Transverse colon (tissue), 4 donors: Measurements from ENCODE around the gene UNC13C. TPM values are rescaled to one million over a fixed set of nuclear protein-coding genes. Genes with fewer than 3 reads are reported as not detected.

ENCODE experiments used
- DNase-seq: peaks from one replicate; pipeline ENCODE4 v3.0.0-alpha.2; 2019
- H3K27ac ChIP-seq, 4 donors: fragments of 200-600 bp; sonication (generic); 2 replicates each; pipeline ENCODE4 v1.5.1; 2016 to 2018; ENCODE audit warnings: inconsistent platforms in 4 of 4
- H3K27me3 ChIP-seq: fragments of 200-600 bp; sonication (generic); 2 replicates; pipeline ENCODE4 v1.5.1; 2017; ENCODE audit warnings: inconsistent platforms
- H3K36me3 ChIP-seq, 4 donors: fragments of 200-600 bp; sonication (generic); 2 replicates each; pipeline ENCODE4 v1.5.1; 2017 to 2019; ENCODE audit warnings: inconsistent platforms in 4 of 4
- H3K4me1 ChIP-seq, 4 donors: fragments of 200-600 bp; sonication (generic); 2 replicates each; pipeline ENCODE4 v1.5.1; 2017 to 2020; ENCODE audit warnings: inconsistent platforms in 4 of 4
- H3K4me3 ChIP-seq, 4 donors: fragments of 200-600 bp; sonication (generic); 1 replicate in 1 of 4; 2 replicates in 3 of 4; pipeline versions ENCODE4 v1.5.1 to v1.6.1; 2017 to 2019; ENCODE audit warnings: inconsistent platforms in 4 of 4
- H3K9me3 ChIP-seq, 2 donors: fragments of 200-600 bp; sonication (generic); 2 replicates each; pipeline ENCODE4 v1.5.1; 2017 to 2019; ENCODE audit warnings: inconsistent platforms in 2 of 2
- EP300 ChIP-seq: sonication (generic); formaldehyde crosslinking; IDR thresholded peaks from one replicate; pipeline ENCODE4 v1.6.1; 2017; ENCODE audit warnings: antibody characterized with exemption, low read depth
- POLR2A ChIP-seq: fragments of 450-650 bp; IDR thresholded peaks from one replicate; pipeline ENCODE4 v1.6.1; 2016; ENCODE audit warnings: antibody characterized with exemption, mild to moderate bottlenecking, moderate library complexity
- POLR2AphosphoS5 ChIP-seq, 3 donors: sonication (generic); formaldehyde crosslinking; IDR thresholded peaks; one replicate each; pipeline ENCODE4 v1.6.1; 2016; ENCODE audit warnings: antibody characterized with exemption in 3 of 3
- WGBS, 2 donors: methylation state at CpG; one replicate each; pipeline ENCODE4 v1.1.5; 2018; ENCODE audit warnings: low coverage in 1 of 2; 5-methylcytosine and 5-hydroxymethylcytosine counted together
- in situ Hi-C, 4 donors: fragments of 200-750 bp; cut with MboI; loops; one replicate each; pipeline versions ENCODE4 v1.15.0 to v1.15.1; 2017; ENCODE audit warnings: low sequenced_read_pairs in 3 of 4, low pct_ligation_motif_present in 1 of 4, low pct_unique_long_range_greater_than_20kb in 1 of 4
- intact Hi-C: fragments of 100-400 bp; cut with DNase I; formaldehyde crosslinking; loops from one replicate; pipeline ENCODE4 v1.15.1; 2023; ENCODE audit warnings: low total_unique reads
- total RNA-seq, 4 donors: library from RNA; depleted of rRNA; stranded (reverse); fragments of >200 nt; gene quantifications; one replicate each; pipeline ENCODE4 v1.1.0, GENCODE V29; 2016
- TF ChIP-seq, protein P1 (sequence below), 5 experiments: fragments of 200-600 bp in 3 of 5; fragments of 450-650 bp in 2 of 5; sonication (generic) in 3 of 5; IDR thresholded peaks; 1 replicate in 2 of 5; 2 replicates in 3 of 5; pipeline ENCODE4 v1.5.1; 2016 to 2017; ENCODE audit warnings: antibody characterized with exemption in 5 of 5, inconsistent platforms in 3 of 5, mild to moderate bottlenecking in 2 of 5, moderate library complexity in 1 of 5

Gene UNC13C
- total RNA-seq, 4 donors from 2014 or later: 0.32 to 0.41 (median 0.40) TPM; not detected in 1

DNA sequence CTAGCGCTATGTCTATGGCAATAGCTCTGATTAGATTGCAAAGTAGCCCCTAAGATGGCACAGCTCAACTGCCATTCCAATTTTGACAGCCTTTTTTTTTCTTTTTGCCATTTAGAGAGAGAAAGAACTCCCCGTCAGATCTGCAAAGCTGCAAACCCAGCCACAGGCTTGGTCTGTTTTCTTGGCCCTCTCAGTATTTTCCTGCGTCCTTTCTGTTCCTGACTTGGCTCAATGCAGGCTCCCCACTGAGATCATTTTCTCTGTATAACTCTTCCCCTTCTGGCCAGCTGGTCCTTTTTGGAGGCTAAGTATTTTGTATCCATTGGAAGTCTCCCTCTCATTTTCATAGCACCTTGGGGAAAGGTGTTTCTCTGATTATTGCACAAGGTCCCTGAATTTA lies 386.7 kb downstream of the UNC13C start:
- H3K9me3 ChIP-seq: peaks cover 4 to 14% of the 10 kb centered on the region in 2 donors
- H3K27ac ChIP-seq: no peak overlapping the region
- H3K4me1 ChIP-seq: no peaks in the 10 kb centered on the region
- H3K36me3 ChIP-seq: no peaks in the 10 kb centered on the region
- no peak for DNase-seq
- WGBS, 2 donors: 53 to 87% methylated on average over 3 of the region's 3 CpGs
- in situ Hi-C loops: no loop called here
- H3K4me3 ChIP-seq: no peak overlapping the region
- H3K27me3 ChIP-seq: no peaks in the 10 kb centered on the region
- TF ChIP-seq POLR2A (no peak), EP300 (no peak), POLR2AphosphoS5 (IDR thresholded peaks at IDR 0.05) (no peak)
- TF ChIP-seq, protein P1, sequence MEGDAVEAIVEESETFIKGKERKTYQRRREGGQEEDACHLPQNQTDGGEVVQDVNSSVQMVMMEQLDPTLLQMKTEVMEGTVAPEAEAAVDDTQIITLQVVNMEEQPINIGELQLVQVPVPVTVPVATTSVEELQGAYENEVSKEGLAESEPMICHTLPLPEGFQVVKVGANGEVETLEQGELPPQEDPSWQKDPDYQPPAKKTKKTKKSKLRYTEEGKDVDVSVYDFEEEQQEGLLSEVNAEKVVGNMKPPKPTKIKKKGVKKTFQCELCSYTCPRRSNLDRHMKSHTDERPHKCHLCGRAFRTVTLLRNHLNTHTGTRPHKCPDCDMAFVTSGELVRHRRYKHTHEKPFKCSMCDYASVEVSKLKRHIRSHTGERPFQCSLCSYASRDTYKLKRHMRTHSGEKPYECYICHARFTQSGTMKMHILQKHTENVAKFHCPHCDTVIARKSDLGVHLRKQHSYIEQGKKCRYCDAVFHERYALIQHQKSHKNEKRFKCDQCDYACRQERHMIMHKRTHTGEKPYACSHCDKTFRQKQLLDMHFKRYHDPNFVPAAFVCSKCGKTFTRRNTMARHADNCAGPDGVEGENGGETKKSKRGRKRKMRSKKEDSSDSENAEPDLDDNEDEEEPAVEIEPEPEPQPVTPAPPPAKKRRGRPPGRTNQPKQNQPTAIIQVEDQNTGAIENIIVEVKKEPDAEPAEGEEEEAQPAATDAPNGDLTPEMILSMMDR (IDR thresholded peaks at IDR 0.05): no peak
- intact Hi-C loops: no loop called here

DNA sequence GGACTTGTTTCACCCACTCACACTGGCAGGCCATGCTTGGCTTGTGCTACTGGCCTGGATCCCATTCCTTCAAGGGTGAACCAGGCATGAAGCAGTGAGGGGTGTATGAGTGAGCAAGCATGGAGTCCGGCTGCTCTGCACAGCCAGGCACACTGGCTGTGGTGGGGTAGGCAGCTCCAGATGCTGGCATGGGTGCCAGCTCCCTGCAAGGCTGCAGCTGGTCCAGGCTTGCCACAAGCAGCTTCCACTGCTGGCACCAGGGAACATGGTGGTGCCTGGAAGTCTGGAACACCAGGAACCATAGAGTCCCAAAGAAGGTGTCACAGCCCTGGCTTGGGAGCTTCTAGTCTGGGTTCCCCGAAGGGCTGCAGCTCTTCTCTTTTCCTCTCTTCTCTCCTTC lies 395.1 kb downstream of the UNC13C start:
- Histone ChIP-seq H3K36me3 (no peaks in the 10 kb centered on the region), H3K4me3 (no peak overlapping the region), H3K27me3 (no peaks in the 10 kb centered on the region), H3K9me3 (peaks cover 0 to 4% of the 10 kb centered on the region in 2 donors), H3K4me1 (no peaks in the 10 kb centered on the region), H3K27ac (no peak overlapping the region)
- intact Hi-C loops: no loop called here
- in situ Hi-C loops: no loop called here
- WGBS, 2 donors: 80% methylated on average over 2 of the region's 2 CpGs; no CpG with 5 or more reads in 1 of the 2 donors
- TF ChIP-seq POLR2AphosphoS5 (IDR thresholded peaks at IDR 0.05) (no peak), POLR2A (no peak), EP300 (no peak)
- TF ChIP-seq, protein P1 (IDR thresholded peaks at IDR 0.05): no peak
- no peak for DNase-seq

DNA sequence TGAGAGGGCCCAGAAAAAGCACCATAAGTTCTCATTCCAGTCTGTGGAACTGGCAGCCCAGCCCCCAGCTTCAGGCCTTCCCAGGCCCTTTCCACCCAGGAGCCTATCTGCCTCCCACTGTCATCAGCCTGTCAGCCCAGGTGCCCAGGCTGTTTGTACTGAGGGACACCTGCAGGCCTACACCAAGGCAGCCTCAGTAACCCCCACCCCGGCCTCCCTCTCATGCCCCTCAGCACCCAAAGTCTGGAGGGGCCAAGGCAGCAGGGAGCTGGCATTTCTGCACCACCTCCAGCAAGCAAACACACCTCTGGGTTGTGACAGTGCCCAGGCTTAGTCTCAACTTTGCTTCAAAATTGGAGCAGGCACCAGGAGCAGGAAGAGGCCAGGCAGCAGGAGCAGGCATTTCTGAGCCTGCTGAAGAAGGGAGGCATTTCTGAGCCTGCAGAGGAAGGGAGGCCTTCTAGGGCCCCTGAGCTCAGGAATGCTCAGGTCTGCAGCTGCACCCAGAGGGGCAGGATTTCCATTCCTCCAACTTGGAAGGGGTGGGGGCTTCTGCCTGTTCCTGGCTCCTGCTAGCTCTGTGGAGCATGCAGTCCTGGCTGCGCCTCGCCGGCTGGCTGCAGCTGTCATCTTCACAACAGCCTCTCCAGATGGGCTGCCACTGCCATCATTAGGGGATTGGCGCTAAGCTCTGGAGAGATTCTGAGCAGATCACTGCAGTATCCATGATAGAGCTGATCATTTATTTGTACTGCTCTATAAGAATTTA lies 396.1 kb downstream of the UNC13C start:
- H3K4me1 ChIP-seq: no peaks in the 10 kb centered on the region
- H3K9me3 ChIP-seq: peaks cover 0 to 4% of the 10 kb centered on the region in 2 donors
- TF ChIP-seq POLR2AphosphoS5 (IDR thresholded peaks at IDR 0.05): no peak
- TF ChIP-seq POLR2A: no peak
- TF ChIP-seq EP300: no peak
- TF ChIP-seq, protein P1 (IDR thresholded peaks at IDR 0.05): no peak
- H3K4me3 ChIP-seq: no peak overlapping the region
- WGBS, 2 donors: 88% methylated on average over 4 of the region's 5 CpGs; no CpG with 5 or more reads in 1 of the 2 donors
- no peaks in the 10 kb centered on the region for H3K27me3 ChIP-seq
- DNase-seq: no peak
- intact Hi-C loops: no loop called here
- no peaks in the 10 kb centered on the region for H3K36me3 ChIP-seq
- H3K27ac ChIP-seq: no peak overlapping the region
- in situ Hi-C loops: no loop called here

DNA sequence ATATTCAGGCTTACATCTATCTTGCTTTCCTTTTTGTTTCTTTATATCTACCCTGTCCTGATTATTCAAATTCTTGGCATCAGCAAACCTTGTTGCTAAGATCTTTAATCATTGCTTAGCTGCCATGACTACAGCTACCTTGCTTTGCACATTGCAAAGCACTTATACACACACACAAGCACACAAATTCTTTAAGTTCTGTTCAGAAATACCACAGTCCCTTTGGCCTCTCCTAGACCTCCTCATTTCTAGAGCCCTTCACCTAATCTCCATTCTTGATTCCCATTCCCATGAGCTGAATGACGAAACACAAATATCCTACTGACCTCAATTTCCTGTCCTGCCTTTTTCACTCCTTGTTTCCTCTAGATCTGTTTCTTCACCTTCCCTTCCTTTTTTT lies 409.6 kb downstream of the UNC13C start:
- no peak for DNase-seq
- 76 to 82% methylated on average over 1 of the region's 1 CpG for WGBS, 2 donors
- Histone ChIP-seq H3K9me3 (no peaks in the 10 kb centered on the region), H3K4me3 (no peak overlapping the region), H3K27ac (no peak overlapping the region), H3K27me3 (no peaks in the 10 kb centered on the region), H3K4me1 (no peaks in the 10 kb centered on the region), H3K36me3 (no peaks in the 10 kb centered on the region)
- in situ Hi-C loops (no loop called here), intact Hi-C loops (no loop called here)
- TF ChIP-seq, protein P1 (IDR thresholded peaks at IDR 0.05): no peak
- TF ChIP-seq POLR2A (no peak), POLR2AphosphoS5 (IDR thresholded peaks at IDR 0.05) (no peak), EP300 (no peak)
